Stromal cell of bone marrow (primary cell): Measurements from ENCODE around the gene NTN1.
A peak's percentile ranks its signal among the peaks of the same experiment; 100 is the strongest.

Source experiments
- DNase-seq: peaks from one replicate; pipeline ENCODE4 v3.0.0-alpha.2; 2012; ENCODE audit warnings: low read depth

The NTN1 gene

DNA sequence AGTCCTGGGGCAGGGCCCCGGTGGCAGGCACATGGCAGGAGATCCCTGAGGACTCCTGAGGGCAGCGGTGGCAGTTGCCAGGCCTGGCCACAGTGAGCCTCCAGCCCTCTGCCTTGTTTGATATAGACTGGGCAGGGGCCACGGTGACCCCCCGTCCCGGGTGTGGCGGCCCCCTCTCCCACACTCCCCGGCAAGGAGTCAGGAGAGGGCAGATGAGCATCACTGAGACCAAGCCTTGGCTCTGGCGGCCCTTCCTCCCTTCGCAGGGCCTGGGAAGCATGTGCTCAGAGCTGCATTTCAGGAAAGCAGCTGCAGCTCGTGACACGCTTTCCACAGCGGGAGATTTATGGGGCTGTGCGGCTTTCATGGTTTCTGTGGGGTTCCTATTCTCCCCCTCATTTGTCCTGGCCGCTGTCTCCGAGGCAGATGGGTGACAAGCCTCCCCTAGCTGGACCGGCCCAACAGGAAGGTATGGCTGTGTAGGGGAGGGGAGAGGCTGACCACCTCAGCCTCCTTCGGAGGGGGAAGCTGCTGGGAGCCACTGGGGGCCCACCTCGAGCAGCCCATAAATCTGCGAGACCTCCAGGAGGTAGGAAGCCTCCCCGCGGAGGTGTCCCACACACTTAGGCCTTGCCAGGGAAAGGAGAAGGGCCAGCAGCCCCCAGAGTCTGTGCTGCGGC lies 211.4 kb downstream of the NTN1 start:
- DNase-seq = no peak

DNA sequence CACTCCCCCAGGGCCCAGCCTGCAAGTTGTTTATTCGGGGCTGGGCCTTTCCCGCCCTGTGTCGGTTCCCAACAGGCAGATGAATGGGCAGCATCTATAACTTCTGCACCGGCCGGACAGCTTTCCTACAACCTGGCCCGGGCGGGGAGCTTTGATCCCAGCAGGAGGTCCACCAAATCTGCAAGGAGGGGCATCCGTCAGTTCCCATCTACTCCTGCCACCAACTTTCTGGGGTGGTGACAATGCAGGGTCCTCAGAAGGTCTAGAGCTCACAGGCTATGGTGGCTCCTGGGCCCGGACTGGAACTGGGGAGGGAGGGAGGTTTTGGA lies 211.9 kb downstream of the NTN1 start:
- no peak for DNase-seq

GRCh38 chr17:9233761-9234160 lies 212.5 kb downstream of the NTN1 start:
- no peak for DNase-seq

- DNase-seq = no peak
These were observed 213.2 kb downstream of the NTN1 start for GRCh38 chr17:9234389-9234945.

- no peak for DNase-seq
These were observed 214.0 kb downstream of the NTN1 start for GRCh38 chr17:9235346-9235745.

- DNase-seq = no peak
These were observed 215.2 kb downstream of the NTN1 start for GRCh38 chr17:9236286-9237052.

DNA sequence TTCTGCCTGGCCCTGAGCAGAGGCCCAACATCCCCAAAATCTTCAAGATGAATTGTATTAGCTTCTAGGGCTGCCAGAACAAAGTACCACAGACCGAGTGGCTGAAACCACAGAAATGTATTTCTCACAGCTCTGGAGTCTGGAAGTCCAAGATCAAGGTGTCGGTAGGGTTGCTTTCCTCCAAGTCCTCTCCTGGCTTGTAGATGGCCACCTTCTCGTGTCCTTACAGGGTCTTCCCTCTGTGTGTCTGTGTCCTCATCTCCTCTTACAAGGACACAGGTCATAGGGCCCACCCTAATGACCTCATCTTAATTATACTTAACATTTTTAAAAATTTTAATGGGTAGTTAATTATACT lies 215.7 kb downstream of the NTN1 start:
- no peak for DNase-seq

- no peak for DNase-seq
These were observed 216.5 kb downstream of the NTN1 start for GRCh38 chr17:9237661-9238301.

GRCh38 chr17:9238340-9239245 lies 217.3 kb downstream of the NTN1 start:
- no peak for DNase-seq

DNA sequence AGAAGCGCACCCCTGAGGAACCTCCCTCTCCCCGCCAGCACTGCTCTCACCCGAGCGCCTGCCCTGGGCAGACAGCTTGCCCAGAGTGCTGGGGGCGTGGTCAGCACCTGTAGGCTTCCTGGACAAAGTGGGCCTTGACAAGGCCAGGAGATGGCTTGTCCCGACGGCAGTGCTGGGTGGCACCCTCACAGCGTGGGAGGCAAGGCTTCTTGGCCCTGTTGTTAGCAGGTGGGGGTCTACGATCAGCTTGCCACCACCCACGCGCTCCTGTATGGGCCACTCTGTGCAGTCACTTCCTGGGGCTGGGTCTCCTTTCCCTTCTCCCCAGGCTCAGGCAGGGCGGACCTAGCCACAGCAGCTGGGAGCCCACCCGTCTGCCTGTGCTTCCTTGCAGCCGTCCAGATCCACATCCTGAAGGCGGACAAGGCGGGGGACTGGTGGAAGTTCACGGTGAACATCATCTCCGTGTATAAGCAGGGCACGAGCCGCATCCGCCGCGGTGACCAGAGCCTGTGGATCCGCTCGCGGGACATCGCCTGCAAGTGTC lies 218.0 kb downstream of the NTN1 start:
- DNase-seq = no peak

DNA sequence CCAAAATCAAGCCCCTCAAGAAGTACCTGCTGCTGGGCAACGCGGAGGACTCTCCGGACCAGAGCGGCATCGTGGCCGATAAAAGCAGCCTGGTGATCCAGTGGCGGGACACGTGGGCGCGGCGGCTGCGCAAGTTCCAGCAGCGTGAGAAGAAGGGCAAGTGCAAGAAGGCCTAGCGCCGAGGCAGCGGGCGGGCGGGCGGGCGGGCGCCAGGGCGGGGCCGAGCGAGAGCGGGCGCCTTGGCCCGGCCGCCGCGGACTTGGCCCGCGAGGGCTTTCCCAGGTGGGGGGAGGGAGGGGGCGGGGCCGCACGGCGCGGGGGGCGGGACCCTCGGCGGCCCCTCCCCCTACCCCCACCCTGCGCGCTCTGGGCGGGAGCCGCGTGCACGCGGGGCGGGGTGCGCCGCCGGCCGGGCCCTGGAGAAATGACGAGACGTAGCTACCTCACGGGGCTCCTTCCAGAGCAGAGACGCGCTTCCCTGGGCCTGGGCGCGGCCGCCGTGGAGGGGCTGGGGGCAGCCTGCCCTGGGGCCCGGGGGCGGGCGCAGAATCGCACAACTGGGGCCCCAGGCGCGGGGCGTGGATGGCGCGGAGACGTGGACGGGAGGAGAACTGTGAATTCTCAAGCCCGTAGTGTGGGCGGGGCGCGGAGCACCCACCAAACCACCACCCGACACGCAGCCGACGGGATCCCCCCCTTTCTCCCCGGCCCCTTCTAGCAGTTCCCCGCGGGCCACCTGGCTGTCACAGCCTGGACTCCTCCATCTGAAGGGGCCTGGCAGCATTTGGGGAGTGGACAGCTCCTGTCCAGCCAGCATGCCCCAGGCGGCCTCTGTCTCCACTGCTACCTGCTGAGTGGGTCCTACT lies 218.7 kb downstream of the NTN1 start:
- no peak for DNase-seq

GRCh38 chr17:9240659-9241370 lies 219.5 kb downstream of the NTN1 start:
- no peak for DNase-seq

DNA sequence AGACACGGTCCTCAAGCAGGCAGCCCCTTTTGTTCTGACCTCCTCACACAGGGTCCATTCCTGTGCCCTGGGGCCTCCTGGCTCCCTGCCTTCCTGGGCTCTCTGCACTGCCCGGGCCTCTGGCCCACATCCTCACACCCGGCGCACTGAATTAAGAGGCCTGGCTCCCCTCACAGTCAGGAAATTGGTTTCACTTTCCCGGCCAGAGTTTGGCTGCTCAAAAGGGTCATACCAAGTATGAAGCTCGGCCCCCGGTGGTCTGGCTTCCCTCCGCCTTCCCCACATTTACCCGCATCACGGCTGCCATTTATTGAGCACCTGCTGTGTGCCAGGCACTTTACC lies 220.0 kb downstream of the NTN1 start:
- no peak for DNase-seq

GRCh38 chr17:9241774-9242496 lies 220.6 kb downstream of the NTN1 start:
- no peak for DNase-seq

DNA sequence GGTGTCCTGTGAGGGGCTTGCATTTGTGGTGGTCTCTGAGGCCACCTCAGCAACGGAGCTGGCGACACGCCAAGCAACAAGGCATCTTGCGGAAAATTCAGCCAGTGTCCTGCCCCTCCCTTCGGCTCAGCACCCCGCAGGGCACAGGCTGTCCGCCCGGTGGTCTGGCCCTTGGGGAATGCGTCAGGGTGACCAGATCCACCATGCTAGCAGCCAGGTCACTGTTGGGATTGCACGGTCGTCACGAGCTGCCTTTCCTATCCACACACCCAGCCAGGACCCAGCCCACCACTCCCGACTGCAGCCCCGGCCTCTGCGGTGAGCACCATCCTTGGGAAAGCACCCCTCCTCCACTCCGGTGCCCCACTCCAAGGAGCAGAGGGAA lies 221.2 kb downstream of the NTN1 start:
- no peak for DNase-seq

DNA sequence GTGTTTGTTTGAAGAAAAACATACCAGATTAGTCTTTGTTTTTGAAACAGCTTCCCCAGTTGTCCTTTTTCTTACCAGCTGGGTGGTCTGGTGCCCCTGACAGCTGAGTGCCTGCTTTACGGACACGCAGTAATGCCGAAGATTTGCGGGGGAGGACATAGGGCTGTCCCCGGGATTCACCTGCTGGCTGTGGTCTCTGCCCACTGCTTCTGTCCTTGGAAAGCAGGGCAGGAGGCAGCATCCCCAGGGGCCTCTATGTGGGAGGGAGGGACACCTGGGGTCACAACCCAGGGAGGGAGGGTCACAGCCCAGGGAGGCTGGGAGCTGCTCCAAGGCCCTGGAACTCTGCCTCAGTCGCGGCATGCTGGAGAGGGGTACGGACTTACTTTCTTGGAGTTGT lies 221.7 kb downstream of the NTN1 start:
- no peak for DNase-seq

DNA sequence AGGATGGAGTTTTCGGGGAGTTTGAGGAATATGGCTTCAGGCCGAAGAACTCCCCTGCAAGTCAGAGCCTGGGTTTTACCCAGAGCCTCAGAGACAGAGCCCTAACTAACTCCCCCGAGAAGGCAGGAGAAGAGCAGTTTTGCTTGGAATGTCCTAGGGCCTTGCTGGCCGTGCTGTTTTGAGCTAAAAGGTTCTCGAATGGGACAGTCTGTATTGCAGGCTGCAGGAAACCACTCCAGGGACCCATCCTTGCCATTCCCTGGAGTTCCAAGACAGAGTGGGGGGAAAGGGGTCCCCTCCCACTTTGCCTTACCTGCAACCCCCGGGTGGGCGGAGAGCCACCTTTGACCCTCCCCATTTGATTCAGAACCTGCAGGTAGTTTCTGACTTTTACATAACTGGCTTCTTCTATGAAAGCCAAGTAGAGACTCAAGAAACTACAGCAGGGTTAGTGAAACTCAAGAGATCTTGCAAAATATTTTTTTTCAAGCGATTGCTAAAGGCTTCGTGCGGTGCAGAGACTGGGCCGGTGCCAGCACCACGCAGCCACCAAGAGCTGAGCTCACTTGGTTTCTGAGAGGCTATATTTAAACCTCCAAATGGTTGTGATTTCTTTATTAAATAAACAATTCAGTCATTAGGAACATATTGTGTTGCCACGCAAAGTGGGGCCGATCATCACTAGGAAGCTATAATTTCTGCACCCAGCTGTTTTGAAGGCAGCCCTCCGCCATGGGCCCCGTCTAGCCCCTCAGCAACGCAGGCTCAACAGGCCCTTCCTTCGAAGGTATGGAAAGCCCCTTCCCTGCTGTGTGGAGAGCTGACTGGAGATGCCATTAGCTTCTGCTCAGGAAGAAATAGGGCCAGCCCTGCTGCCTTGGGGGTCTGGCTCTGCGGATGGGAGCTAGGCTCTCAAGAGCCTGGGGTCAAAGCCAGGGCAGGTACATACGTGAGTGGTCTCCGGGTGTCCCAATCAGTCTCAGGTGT lies 223.0 kb downstream of the NTN1 start:
- DNase-seq = peak; percentile 45

DNA sequence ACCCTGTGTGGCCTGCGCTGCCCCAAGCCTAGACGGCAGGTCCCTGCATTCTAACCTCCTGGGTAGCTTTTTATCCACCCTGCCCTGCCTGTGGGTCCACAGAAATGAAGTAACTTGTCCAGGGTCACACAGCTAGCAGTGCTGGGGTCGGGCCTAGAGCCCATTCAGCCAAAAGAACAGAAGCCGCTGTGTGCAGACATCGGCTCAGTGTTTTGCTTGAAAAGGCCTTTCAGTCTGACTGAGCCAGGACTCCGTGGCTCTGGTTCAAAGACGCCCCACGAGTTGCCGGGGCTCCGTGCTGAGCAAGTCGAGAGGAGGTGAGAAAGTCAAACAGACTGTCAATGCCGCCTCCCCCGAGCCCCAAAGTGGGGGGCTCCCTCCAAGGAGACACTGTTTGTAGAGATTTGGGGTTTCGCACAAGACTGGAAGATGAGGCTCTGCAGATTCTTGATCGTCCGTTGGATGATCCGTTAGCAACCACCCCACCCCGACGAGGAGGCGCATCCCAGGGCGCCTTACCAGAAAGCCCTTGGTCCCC lies 226.2 kb downstream of the NTN1 start:
- no peak for DNase-seq
